Caco-2 (cell line): ENCODE results near the gene FZD4. TPM values are rescaled to one million over a fixed set of nuclear protein-coding genes. Genes with fewer than 3 reads are reported as not detected.
"Not testable (repeated sequence)": the region's sequence is repeated elsewhere in the genome, so short reads cannot be mapped to it uniquely, and the experiment has no call there.

ENCODE experiments used
- BruUV-seq: library from RNA; stranded (reverse); fragments of 400-500 nt; replicated peaks from 2 replicates; lab custom pipeline; 2021; lab: Mats Ljungman, UMichigan
- CTCF ChIA-PET: fragments of 300-600 bp; sonication (Branson Sonifier 250); formaldehyde crosslinking; loops from one replicate; lab custom pipeline; 2022; ENCODE audit warnings: antibody characterized with exemption; lab: Charles Lee
- POLR2A ChIA-PET: fragments of 300-600 bp; sonication (Branson Sonifier 250); formaldehyde crosslinking; loops from one replicate; lab custom pipeline; 2022; ENCODE audit warnings: antibody characterized with exemption; lab: Charles Lee
- DNase-seq, 2 experiments: peaks; one replicate each; pipeline versions ENCODE4 v3.0.0 to v3.0.0-alpha.2; 2020 to 2022
- H3K27me3 ChIP-seq: replicated peaks from 2 replicates; pipeline ENCODE4 v1.6.0; 2011; ENCODE audit warnings: low read length; ENCODE audit not compliant: control insufficient read depth, insufficient read depth
- H3K36me3 ChIP-seq: 2 replicates; pipeline ENCODE4 v1.5.1; 2011; ENCODE audit warnings: low read length; ENCODE audit not compliant: control insufficient read depth, insufficient read depth
- H3K4me1 ChIP-seq: fragments of 250-450 bp; sonication (Bioruptor Pico); 2 replicates; pipeline ENCODE4 v1.5.1; 2020; ENCODE audit warnings: mild to moderate bottlenecking
- H3K4me3 ChIP-seq: 2 replicates; pipeline ENCODE4 v1.5.1; 2011; ENCODE audit warnings: low read depth, mild to moderate bottlenecking, control low read depth, low read length
- H3K9me3 ChIP-seq: fragments of 250-450 bp; sonication (Bioruptor Pico); 2 replicates; pipeline ENCODE4 v1.5.1; 2020; ENCODE audit warnings: mild to moderate bottlenecking, moderate library complexity
- H3K27ac Mint-ChIP-seq: one replicate; pipeline ENCODE4 v1.8.0; 2022; ENCODE audit warnings: mixed read lengths; ENCODE audit not compliant: unreplicated experiment
- H3K27me3 Mint-ChIP-seq: one replicate; pipeline ENCODE4 v1.8.0; 2022; ENCODE audit warnings: mixed read lengths; ENCODE audit not compliant: insufficient read depth, unreplicated experiment
- H3K36me3 Mint-ChIP-seq: one replicate; pipeline ENCODE4 v1.8.0; 2022; ENCODE audit warnings: mild to moderate bottlenecking, mixed read lengths; ENCODE audit not compliant: insufficient read depth, unreplicated experiment
- H3K4me1 Mint-ChIP-seq: one replicate; pipeline ENCODE4 v1.8.0; 2022; ENCODE audit warnings: low read depth, mixed read lengths; ENCODE audit not compliant: unreplicated experiment
- H3K4me3 Mint-ChIP-seq: one replicate; pipeline ENCODE4 v1.8.0; 2022; ENCODE audit warnings: mild to moderate bottlenecking, moderate library complexity, mixed read lengths; ENCODE audit not compliant: unreplicated experiment
- H3K9me3 Mint-ChIP-seq: one replicate; pipeline ENCODE4 v1.8.0; 2022; ENCODE audit warnings: mixed read lengths; ENCODE audit not compliant: unreplicated experiment
- intact Hi-C: fragments of 100-400 bp; cut with micrococcal nuclease; formaldehyde crosslinking; loops from one replicate; pipeline ENCODE4 v1.10.0; 2022; ENCODE audit not compliant: unreplicated experiment
- total RNA-seq: library from RNA; stranded (reverse); gene quantifications from 2 replicates; pipeline ENCODE4 v1.2.3, GENCODE V29; 2022
- TF ChIP-seq, protein P1 (sequence below), 2 experiments: fragments of 200-600 bp in 1 of 2; IDR thresholded peaks; 1 replicate in 1 of 2; 2 replicates in 1 of 2; pipeline versions ENCODE4 v1.5.1 to v1.8.0; 2011 to 2022; ENCODE audit warnings: antibody characterized with exemption in 1 of 2, control low read depth in 1 of 2, inconsistent platforms in 1 of 2, low read depth in 1 of 2, low read length in 1 of 2, mild to moderate bottlenecking in 1 of 2, moderate library complexity in 1 of 2; ENCODE audit not compliant: insufficient read depth in 1 of 2, severe bottlenecking in 1 of 2, unreplicated experiment in 1 of 2

The FZD4 gene
- total RNA-seq, 1 experiment from 2014 or later = 78.4 TPM

DNA sequence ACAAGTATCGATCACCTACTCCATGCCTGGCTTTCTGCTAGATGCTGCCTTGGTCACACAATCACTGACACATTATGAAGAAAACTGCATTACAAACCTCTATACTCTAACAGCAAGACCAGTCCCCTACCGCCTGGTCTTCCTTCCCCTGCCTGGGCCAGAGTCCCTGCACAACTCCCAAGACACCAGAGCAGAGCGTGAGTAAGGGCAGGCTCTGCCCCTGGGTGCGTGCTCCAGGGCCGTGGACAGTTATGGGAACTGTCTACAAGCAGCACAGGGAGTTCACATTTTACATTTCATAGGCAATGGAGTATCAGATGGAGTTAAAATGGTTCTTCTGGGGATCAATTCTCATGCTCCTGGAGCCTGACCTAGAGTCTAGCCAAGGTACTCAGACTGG is 6.5 kb downstream of the FZD4 start:
- Histone ChIP-seq H3K4me3 (no peak overlapping the region), H3K4me1 (peaks cover 9% of the 10 kb centered on the region; the same call in 1 of the 2 replicates), H3K36me3 (peaks cover 12% of the 10 kb centered on the region), H3K27me3 (no peaks in the 10 kb centered on the region), H3K9me3 (no peaks in the 10 kb centered on the region)
- H3K4me3 Mint-ChIP-seq = no peak overlapping the region
- ChIA-PET CTCF (no interaction called here), POLR2A (no interaction called here)
- H3K4me1 Mint-ChIP-seq = peaks cover 9% of the 10 kb centered on the region
- TF ChIP-seq, protein P1, sequence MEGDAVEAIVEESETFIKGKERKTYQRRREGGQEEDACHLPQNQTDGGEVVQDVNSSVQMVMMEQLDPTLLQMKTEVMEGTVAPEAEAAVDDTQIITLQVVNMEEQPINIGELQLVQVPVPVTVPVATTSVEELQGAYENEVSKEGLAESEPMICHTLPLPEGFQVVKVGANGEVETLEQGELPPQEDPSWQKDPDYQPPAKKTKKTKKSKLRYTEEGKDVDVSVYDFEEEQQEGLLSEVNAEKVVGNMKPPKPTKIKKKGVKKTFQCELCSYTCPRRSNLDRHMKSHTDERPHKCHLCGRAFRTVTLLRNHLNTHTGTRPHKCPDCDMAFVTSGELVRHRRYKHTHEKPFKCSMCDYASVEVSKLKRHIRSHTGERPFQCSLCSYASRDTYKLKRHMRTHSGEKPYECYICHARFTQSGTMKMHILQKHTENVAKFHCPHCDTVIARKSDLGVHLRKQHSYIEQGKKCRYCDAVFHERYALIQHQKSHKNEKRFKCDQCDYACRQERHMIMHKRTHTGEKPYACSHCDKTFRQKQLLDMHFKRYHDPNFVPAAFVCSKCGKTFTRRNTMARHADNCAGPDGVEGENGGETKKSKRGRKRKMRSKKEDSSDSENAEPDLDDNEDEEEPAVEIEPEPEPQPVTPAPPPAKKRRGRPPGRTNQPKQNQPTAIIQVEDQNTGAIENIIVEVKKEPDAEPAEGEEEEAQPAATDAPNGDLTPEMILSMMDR (IDR thresholded peaks at IDR 0.05; ENCODE audit: insufficient read depth in 1 of 2, low read depth in 1 of 2, low read length in 1 of 2, severe bottlenecking in 1 of 2, unreplicated experiment in 1 of 2) = no peak
- intact Hi-C loops = no loop called here
- no TSS peak for BruUV-seq
- no peak for DNase-seq
- H3K27me3 Mint-ChIP-seq = no peaks in the 10 kb centered on the region
- peaks cover 92% of the 10 kb centered on the region for H3K36me3 Mint-ChIP-seq
- H3K9me3 Mint-ChIP-seq = no peaks in the 10 kb centered on the region
- H3K27ac Mint-ChIP-seq = no peak overlapping the region

DNA sequence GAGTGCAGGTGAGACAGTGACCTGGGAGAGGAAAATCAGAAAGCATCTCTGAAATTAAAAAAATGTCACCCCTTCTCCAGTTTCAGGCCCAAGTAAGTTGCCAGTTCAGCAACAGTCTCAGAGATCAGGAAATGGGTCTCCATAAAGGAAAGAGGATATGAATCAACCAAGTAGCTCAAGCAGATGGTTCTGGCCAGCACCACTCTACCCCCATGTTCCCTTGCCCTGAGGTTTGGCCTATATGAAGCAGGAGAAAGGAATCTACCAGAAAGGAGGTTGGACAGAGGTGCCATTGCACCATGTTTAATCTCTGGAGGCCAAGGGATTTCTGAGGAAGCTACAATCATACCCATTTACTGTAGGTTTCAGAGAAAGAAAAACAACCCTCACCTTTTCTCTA is 7.7 kb downstream of the FZD4 start:
- Histone ChIP-seq H3K36me3 (peaks cover 12% of the 10 kb centered on the region), H3K4me1 (peaks cover 16% of the 10 kb centered on the region), H3K27me3 (no peaks in the 10 kb centered on the region), H3K9me3 (no peaks in the 10 kb centered on the region), H3K4me3 (no peak overlapping the region)
- no peak for DNase-seq
- Mint-ChIP-seq H3K4me3 (no peak overlapping the region), H3K4me1 (peaks cover 9% of the 10 kb centered on the region), H3K27ac (no peak overlapping the region), H3K9me3 (no peaks in the 10 kb centered on the region), H3K27me3 (no peaks in the 10 kb centered on the region), H3K36me3 (peaks cover 82% of the 10 kb centered on the region)
- intact Hi-C loops = no loop called here
- ChIA-PET CTCF (no interaction called here), POLR2A (interaction anchor here (0.6 kb wide), 1 partner anchor 53 kb away, joined by 4 read pairs; no protein-coding TSS in a partner anchor)
- TF ChIP-seq, protein P1 (IDR thresholded peaks at IDR 0.05; ENCODE audit: insufficient read depth in 1 of 2, low read depth in 1 of 2, low read length in 1 of 2, severe bottlenecking in 1 of 2, unreplicated experiment in 1 of 2) = no peak
- no TSS peak for BruUV-seq

DNA sequence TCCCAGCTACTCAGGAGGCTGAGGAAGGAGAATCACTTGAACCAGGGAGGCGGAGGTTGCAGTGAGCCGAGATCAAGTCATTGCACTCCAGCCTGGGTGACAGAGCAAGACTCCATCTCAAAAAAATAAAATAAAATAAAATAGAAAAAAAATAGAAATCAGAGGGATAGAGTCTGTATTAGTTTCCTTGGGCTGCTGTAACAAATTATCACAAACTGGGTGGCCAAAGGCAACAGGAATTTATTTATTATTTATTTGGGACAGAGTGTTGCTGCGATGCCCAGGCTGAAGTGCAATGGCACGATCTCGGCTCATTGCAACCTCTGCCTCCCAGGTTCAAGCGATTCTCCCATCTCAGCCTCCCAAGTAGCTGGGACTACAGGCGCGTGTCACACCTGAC is 11.7 kb downstream of the FZD4 start:
- ChIA-PET CTCF (interaction anchor here (1.3 kb wide), 1 partner anchor 11 kb away, joined by 3 read pairs; no protein-coding TSS in a partner anchor), POLR2A (interaction anchor here (1.4 kb wide), 1 partner anchor 10 kb away, joined by 3 read pairs; no protein-coding TSS in a partner anchor)
- H3K4me1 Mint-ChIP-seq = peaks cover 35% of the 10 kb centered on the region
- H3K9me3 Mint-ChIP-seq, BruUV-seq, H3K27me3 ChIP-seq, H3K27me3 Mint-ChIP-seq, DNase-seq, intact Hi-C loops, H3K27ac Mint-ChIP-seq, H3K9me3 ChIP-seq, H3K4me3 ChIP-seq, H3K4me3 Mint-ChIP-seq, H3K36me3 ChIP-seq: not testable (repeated sequence)
- peaks cover 45% of the 10 kb centered on the region for H3K36me3 Mint-ChIP-seq
- peaks cover 39% of the 10 kb centered on the region for H3K4me1 ChIP-seq
